ENCODE measurements around the gene ZNF205.
"Not testable (repeated sequence)": the region's sequence is repeated elsewhere in the genome, so short reads cannot be mapped to it uniquely, and the experiment has no call there.

The ZNF205 gene

GRCh38 chr16:3112058-3112880, at the start of gene ZNF205:
Gene ZNF205, plus strand, starts transcription at chr16:3112586. Its CDS starts 845 bp downstream, at chr16:3113431.
- DNase-seq (ENCODE audit: low spot score): no peak

- no peak for DNase-seq (ENCODE audit: low spot score)
Measured at GRCh38 chr16:3063625-3064386, 48.6 kb upstream of the ZNF205 start.

- DNase-seq (ENCODE audit: low spot score): peak; percentile 82
Measured at GRCh38 chr16:3065069-3065741, 47.2 kb upstream of the ZNF205 start, which contains the start of gene IL32. Gene IL32, plus strand, starts transcription at chr16:3065640. Its CDS starts 172 bp downstream, at chr16:3065812.

- no peak for DNase-seq (ENCODE audit: low spot score)
Measured at GRCh38 chr16:3065742-3066439, 46.5 kb upstream of the ZNF205 start.

GRCh38 chr16:3066440-3066748, 46.0 kb upstream of the ZNF205 start:
- DNase-seq (ENCODE audit: low spot score): no peak

GRCh38 chr16:3068487-3068886, 43.9 kb upstream of the ZNF205 start:
- DNase-seq (ENCODE audit: low spot score): no peak

- not testable (repeated sequence) for DNase-seq (ENCODE audit: low spot score)
Measured at GRCh38 chr16:3069146-3069545, 43.2 kb upstream of the ZNF205 start.

- no peak for DNase-seq (ENCODE audit: low spot score)
Measured at GRCh38 chr16:3070608-3071111, 41.7 kb upstream of the ZNF205 start.

GRCh38 chr16:3071655-3072054, 40.7 kb upstream of the ZNF205 start:
- DNase-seq (ENCODE audit: low spot score): no peak

- not testable (repeated sequence) for DNase-seq (ENCODE audit: low spot score)
Measured at GRCh38 chr16:3072148-3072547, 40.2 kb upstream of the ZNF205 start.

GRCh38 chr16:3072576-3073263, 39.7 kb upstream of the ZNF205 start:
- peak; percentile 76 for DNase-seq (ENCODE audit: low spot score)

GRCh38 chr16:3073448-3073847, 38.9 kb upstream of the ZNF205 start:
- no peak for DNase-seq (ENCODE audit: low spot score)

GRCh38 chr16:3074860-3075522, 37.4 kb upstream of the ZNF205 start:
- DNase-seq (ENCODE audit: low spot score): peak; percentile 92

GRCh38 chr16:3075523-3075915, 36.9 kb upstream of the ZNF205 start:
- DNase-seq (ENCODE audit: low spot score): no peak

- DNase-seq (ENCODE audit: low spot score): not testable (repeated sequence)
Measured at GRCh38 chr16:3075946-3076345, 36.4 kb upstream of the ZNF205 start.

GRCh38 chr16:3076577-3076976, 35.8 kb upstream of the ZNF205 start:
- no peak for DNase-seq (ENCODE audit: low spot score)

GRCh38 chr16:3080024-3080423, 32.4 kb upstream of the ZNF205 start:
- no peak for DNase-seq (ENCODE audit: low spot score)

GRCh38 chr16:3081957-3082356, 30.4 kb upstream of the ZNF205 start:
- DNase-seq (ENCODE audit: low spot score): not testable (repeated sequence)

GRCh38 chr16:3083408-3083807, 29.0 kb upstream of the ZNF205 start:
- DNase-seq (ENCODE audit: low spot score): not testable (repeated sequence)

GRCh38 chr16:3084491-3084890, 27.9 kb upstream of the ZNF205 start:
- DNase-seq (ENCODE audit: low spot score): no peak
